T-cell (primary cell): ENCODE measurements around the gene FUT6. TPM values are rescaled to one million over a fixed set of nuclear protein-coding genes. Genes with fewer than 3 reads are reported as not detected.

ENCODE experiments used
- ATAC-seq, 4 experiments: fragments of 200-7000 bp in 3 of 4; fragments of 150-1000 bp in 1 of 4; cut with Tn5 transposase; replicated peaks in 1 of 4; 1 replicate in 3 of 4; 2 replicates in 1 of 4; pipeline ENCODE4 v1.10.0; 2021; ENCODE audit warnings: moderate library complexity in 3 of 4, mild to moderate bottlenecking in 2 of 4, moderate number of reproducible peaks in 1 of 4
- CTCF ChIA-PET, 2 donors: fragments of 300-600 bp; sonication (Branson Sonifier 250); formaldehyde crosslinking; loops; one replicate each; lab custom pipeline; 2022; ENCODE audit warnings: antibody characterized with exemption in 2 of 2; lab: Charles Lee
- POLR2A ChIA-PET, 2 donors: fragments of 300-600 bp; sonication (Branson Sonifier 250); formaldehyde crosslinking; loops; one replicate each; lab custom pipeline; 2022; ENCODE audit warnings: antibody characterized with exemption in 2 of 2; lab: Charles Lee
- DNase-seq, 35 experiments: peaks; one replicate each; pipeline versions ENCODE4 v3.0.0 to v3.0.0-alpha.2; 2013 to 2023
- H3K27ac ChIP-seq: one replicate; pipeline ENCODE4 v1.5.1; 2013; ENCODE audit warnings: low read length
- H3K27me3 ChIP-seq, 2 experiments: replicated peaks in 1 of 2; 1 replicate in 1 of 2; 2 replicates in 1 of 2; pipeline versions ENCODE4 v1.6.1 to v1.7.0; 2013; ENCODE audit warnings: low read length in 1 of 2, mixed read lengths in 1 of 2; ENCODE audit not compliant: control insufficient read depth in 2 of 2, insufficient read depth in 2 of 2; ENCODE audit errors: extremely low read depth in 1 of 2
- H3K36me3 ChIP-seq, 2 donors: 1 replicate in 1 of 2; 2 replicates in 1 of 2; pipeline versions ENCODE4 v1.6.1 to v1.7.0; 2013; ENCODE audit warnings: low read length in 1 of 2; ENCODE audit not compliant: control insufficient read depth in 2 of 2, insufficient read depth in 1 of 2; ENCODE audit errors: extremely low read depth in 1 of 2
- H3K4me1 ChIP-seq, 2 experiments: 1 replicate in 1 of 2; 2 replicates in 1 of 2; pipeline versions ENCODE4 v1.6.1 to v1.7.0; 2013; ENCODE audit warnings: low read length in 2 of 2, mixed read lengths in 1 of 2; ENCODE audit not compliant: insufficient read depth in 2 of 2, control insufficient read depth in 1 of 2; ENCODE audit errors: extremely low read depth in 1 of 2
- H3K4me3 ChIP-seq, 2 donors: 1 replicate in 1 of 2; 2 replicates in 1 of 2; pipeline versions ENCODE4 v1.5.1 to v1.7.0; 2013; ENCODE audit warnings: mild to moderate bottlenecking in 2 of 2, low read length in 1 of 2, moderate library complexity in 1 of 2; ENCODE audit not compliant: control insufficient read depth in 1 of 2; ENCODE audit errors: extremely low read depth in 1 of 2
- H3K9me3 ChIP-seq: 2 replicates; pipeline ENCODE4 v1.7.0; 2013
- H3K27ac Mint-ChIP-seq, 2 donors: one replicate each; pipeline ENCODE4 v1.8.0; 2020 to 2021; ENCODE audit warnings: mild to moderate bottlenecking in 2 of 2, mixed read lengths in 2 of 2
- H3K27me3 Mint-ChIP-seq, 2 donors: one replicate each; pipeline ENCODE4 v1.8.0; 2021 to 2022; ENCODE audit warnings: mixed read lengths in 2 of 2
- H3K36me3 Mint-ChIP-seq: one replicate; pipeline ENCODE4 v1.8.0; 2021; ENCODE audit warnings: mixed read lengths
- H3K4me1 Mint-ChIP-seq, 3 donors: one replicate each; pipeline ENCODE4 v1.8.0; 2020 to 2022; ENCODE audit warnings: mixed read lengths in 3 of 3, mild to moderate bottlenecking in 1 of 3
- H3K4me3 Mint-ChIP-seq, 3 donors: one replicate each; pipeline ENCODE4 v1.8.0; 2020 to 2022; ENCODE audit warnings: mild to moderate bottlenecking in 3 of 3, mixed read lengths in 3 of 3, moderate library complexity in 3 of 3
- H3K9me3 Mint-ChIP-seq, 3 donors: one replicate each; pipeline ENCODE4 v1.8.0; 2020 to 2022; ENCODE audit warnings: mixed read lengths in 3 of 3
- WGBS: methylation state at CpG from one replicate; pipeline ENCODE4 v1.1.5; 2013; ENCODE audit warnings: missing lambda C conversion rate; ENCODE audit not compliant: insufficient coverage; 5-methylcytosine and 5-hydroxymethylcytosine counted together
- total RNA-seq, 35 experiments: library from RNA in 6 of 35; stranded (reverse) in 6 of 35; fragments of 120-200 nt in 1 of 35; gene quantifications; one replicate each; pipeline versions ENCODE4 v1.2.1 to v1.2.4 and lab custom pipeline; 2013 to 2026

The FUT6 gene
- total RNA-seq, 5 donors from 2014 or later (not counting 1 experiment from before 2014, with no cell fraction given), result 0.15 to 0.79 (median 0.35) TPM; not detected in 2

- under 1% methylated on average over 50 of the region's 72 CpGs for WGBS
- Histone ChIP-seq H3K27me3 (peaks cover 0 to 16% of the 10 kb centered on the region in 2 experiments), H3K4me3 (peak within 1 kb of the TSS; percentile 75 to 76), H3K27ac (peak within 1 kb of the TSS; percentile 96), H3K9me3 (no peaks in the 10 kb centered on the region), H3K36me3 (peaks cover 21 to 38% of the 10 kb centered on the region in 2 donors), H3K4me1 (peaks cover 4 to 20% of the 10 kb centered on the region in 2 experiments)
- H3K4me1 Mint-ChIP-seq, result peaks cover 10 to 20% (median 17%) of the 10 kb centered on the region in 3 donors
- peak within 1 kb of the TSS; percentile 94 to 100 (median 100) for H3K4me3 Mint-ChIP-seq
- peaks cover 29% of the 10 kb centered on the region for H3K36me3 Mint-ChIP-seq
- peaks cover 0 to 3% of the 10 kb centered on the region in 2 donors for H3K27me3 Mint-ChIP-seq
- CTCF ChIA-PET, result interaction anchor here in 1 of 2 donors (0.6 to 2.3 kb wide), 3 partner anchors 13 to 38 kb away, joined by 3 to 13 read pairs (median 3); no protein-coding TSS in a partner anchor
- peak; percentile 92 to 96 (median 95) for ATAC-seq
- H3K9me3 Mint-ChIP-seq, result no peaks in the 10 kb centered on the region
- H3K27ac Mint-ChIP-seq, result peak within 1 kb of the TSS; percentile 100
- POLR2A ChIA-PET, result interaction anchor here (0.6 kb wide), 2 partner anchors 110 to 113 kb away, joined by 3 to 7 read pairs; no protein-coding TSS in a partner anchor
- peak; percentile 88 to 98 (median 96) for DNase-seq
These were observed 48.7 kb downstream of the FUT6 start, which contains the start of gene DUS3L for GRCh38 chr19:5790559-5791520. DUS3L (minus strand) TSS chr19:5791163; CDS start chr19:5791141, 22 bp downstream.

GRCh38 chr19:5789886-5790558 lies 49.5 kb downstream of the FUT6 start:
- POLR2A ChIA-PET, result interaction anchor here in 1 of 2 donors (0.6 kb wide), 1 partner anchor 81 kb away, joined by 3 read pairs; no protein-coding TSS in a partner anchor
- CTCF ChIA-PET, result interaction anchor here in 1 of 2 donors (0.7 to 2.3 kb wide), 2 partner anchors 14 to 38 kb away, joined by 3 to 13 read pairs; no protein-coding TSS in a partner anchor
- ATAC-seq (no peak), DNase-seq (no peak)
- H3K27ac ChIP-seq, result peak overlapping the region; percentile 96
- peak overlapping the region; percentile 94 to 100 (median 100) for H3K4me3 Mint-ChIP-seq
- H3K27ac Mint-ChIP-seq, result peak overlapping the region; percentile 100
- peaks cover 0 to 3% of the 10 kb centered on the region in 2 donors for H3K27me3 Mint-ChIP-seq
- peaks cover 21 to 42% of the 10 kb centered on the region in 2 donors for H3K36me3 ChIP-seq
- WGBS, result 86% methylated on average over 25 of the region's 26 CpGs
- peaks cover 4 to 20% of the 10 kb centered on the region in 2 experiments for H3K4me1 ChIP-seq
- no peaks in the 10 kb centered on the region for H3K9me3 Mint-ChIP-seq
- peak overlapping the region; percentile 33 to 76 for H3K4me3 ChIP-seq
- peaks cover 0 to 13% of the 10 kb centered on the region in 2 experiments for H3K27me3 ChIP-seq
- H3K9me3 ChIP-seq, result no peaks in the 10 kb centered on the region
- peaks cover 10 to 20% (median 17%) of the 10 kb centered on the region in 3 donors for H3K4me1 Mint-ChIP-seq
- H3K36me3 Mint-ChIP-seq, result peaks cover 32% of the 10 kb centered on the region

- Histone ChIP-seq H3K27ac (no peak overlapping the region), H3K36me3 (peaks cover 26 to 44% of the 10 kb centered on the region in 2 donors), H3K9me3 (no peaks in the 10 kb centered on the region), H3K4me3 (no peak overlapping the region), H3K27me3 (peaks cover 0 to 11% of the 10 kb centered on the region in 2 experiments), H3K4me1 (peaks cover 4 to 20% of the 10 kb centered on the region in 2 experiments)
- POLR2A ChIA-PET, result no interaction called here
- no peak for ATAC-seq
- peaks cover 10 to 20% (median 17%) of the 10 kb centered on the region in 3 donors for H3K4me1 Mint-ChIP-seq
- peaks cover 32% of the 10 kb centered on the region for H3K36me3 Mint-ChIP-seq
- peaks cover 0 to 3% of the 10 kb centered on the region in 2 donors for H3K27me3 Mint-ChIP-seq
- no peak overlapping the region for H3K4me3 Mint-ChIP-seq
- no peaks in the 10 kb centered on the region for H3K9me3 Mint-ChIP-seq
- no peak for DNase-seq
- H3K27ac Mint-ChIP-seq, result no peak overlapping the region
- 98% methylated on average over 39 of the region's 39 CpGs for WGBS
- CTCF ChIA-PET, result no interaction called here
These were observed 50.1 kb downstream of the FUT6 start for GRCh38 chr19:5789351-5789761.

GRCh38 chr19:5788422-5788821 lies 51.1 kb downstream of the FUT6 start:
- Histone ChIP-seq H3K4me3 (no peak overlapping the region), H3K4me1 (peaks cover 4 to 20% of the 10 kb centered on the region in 2 experiments), H3K27ac (no peak overlapping the region), H3K36me3 (peaks cover 30 to 48% of the 10 kb centered on the region in 2 donors), H3K9me3 (no peaks in the 10 kb centered on the region), H3K27me3 (peaks cover 0 to 4% of the 10 kb centered on the region in 2 experiments)
- ChIA-PET POLR2A (no interaction called here), CTCF (no interaction called here)
- Mint-ChIP-seq H3K27me3 (peaks cover 0 to 3% of the 10 kb centered on the region in 2 donors), H3K36me3 (peaks cover 32% of the 10 kb centered on the region), H3K27ac (no peak overlapping the region), H3K4me3 (no peak overlapping the region), H3K4me1 (peaks cover 10 to 20% (median 17%) of the 10 kb centered on the region in 3 donors), H3K9me3 (no peaks in the 10 kb centered on the region)
- no peak for DNase-seq
- ATAC-seq, result no peak
- WGBS, result no CpG with 5 or more reads among the region's 5 CpGs

GRCh38 chr19:5787409-5788182 lies 51.9 kb downstream of the FUT6 start:
- no peak overlapping the region for H3K4me3 ChIP-seq
- Mint-ChIP-seq H3K4me3 (no peak overlapping the region), H3K4me1 (peaks cover 10 to 20% (median 15%) of the 10 kb centered on the region in 3 donors), H3K36me3 (peaks cover 32% of the 10 kb centered on the region), H3K27me3 (peaks cover 0 to 3% of the 10 kb centered on the region in 2 donors), H3K27ac (no peak overlapping the region), H3K9me3 (no peaks in the 10 kb centered on the region)
- ChIA-PET POLR2A (interaction anchor here in 1 of 2 donors (0.6 kb wide), 1 partner anchor 20 kb away, joined by 4 read pairs; no protein-coding TSS in a partner anchor), CTCF (no interaction called here)
- ATAC-seq, result no peak
- no peak overlapping the region for H3K27ac ChIP-seq
- peaks cover 4 to 20% of the 10 kb centered on the region in 2 experiments for H3K4me1 ChIP-seq
- 96% methylated on average over 32 of the region's 39 CpGs for WGBS
- no peaks in the 10 kb centered on the region for H3K9me3 ChIP-seq
- DNase-seq, result no peak
- no peaks in the 10 kb centered on the region for H3K27me3 ChIP-seq
- peaks cover 34 to 48% of the 10 kb centered on the region in 2 donors for H3K36me3 ChIP-seq
